Measurements from ENCODE around the gene GYPC.
"Not testable (repeated sequence)": the region's sequence is repeated elsewhere in the genome, so short reads cannot be mapped to it uniquely, and the experiment has no call there.

Gene GYPC

DNA sequence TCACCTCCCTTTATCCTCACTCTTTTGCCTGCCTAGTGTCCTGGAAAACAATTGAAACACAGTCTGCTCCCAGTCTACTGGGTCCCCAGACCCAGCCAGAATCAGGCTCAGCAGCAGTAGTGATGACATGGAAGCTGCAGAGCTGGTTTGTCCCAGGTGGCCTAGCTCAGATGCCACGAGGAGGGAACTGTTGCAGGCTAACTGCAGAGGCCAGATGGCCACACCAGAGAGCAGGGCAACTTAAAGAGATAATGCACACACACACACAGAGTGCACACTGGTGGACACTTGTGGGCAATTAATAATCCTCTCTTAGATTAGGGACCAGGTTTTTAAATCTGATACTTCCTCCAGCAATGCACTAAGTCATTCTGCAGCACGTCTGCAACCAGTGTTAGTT is 42.4 kb downstream of the GYPC start:
- in situ Hi-C loops (cut with MboI; ENCODE audit: low sequenced_read_pairs) = no loop called here

DNA sequence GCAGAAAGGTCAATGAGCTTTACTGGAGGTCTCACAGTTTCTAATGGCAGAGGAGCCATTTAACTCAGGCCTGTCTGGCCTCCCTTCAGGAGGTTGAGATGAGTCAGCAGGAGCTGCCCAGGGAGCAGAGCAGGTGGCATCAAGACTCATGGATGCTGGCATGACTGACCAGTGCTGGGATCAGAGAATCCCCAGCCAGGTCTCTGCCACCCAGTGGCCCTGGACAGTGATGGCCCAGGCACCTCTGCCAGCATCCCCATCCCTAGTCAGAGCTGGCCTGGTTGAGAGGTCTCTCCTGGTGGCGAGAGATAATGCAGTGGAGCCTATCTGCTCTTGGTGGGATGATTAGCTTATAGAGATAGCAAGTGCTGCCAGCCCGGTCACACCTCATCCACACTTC is 43.1 kb downstream of the GYPC start:
- in situ Hi-C loops (cut with MboI; ENCODE audit: low sequenced_read_pairs) = no loop called here

DNA sequence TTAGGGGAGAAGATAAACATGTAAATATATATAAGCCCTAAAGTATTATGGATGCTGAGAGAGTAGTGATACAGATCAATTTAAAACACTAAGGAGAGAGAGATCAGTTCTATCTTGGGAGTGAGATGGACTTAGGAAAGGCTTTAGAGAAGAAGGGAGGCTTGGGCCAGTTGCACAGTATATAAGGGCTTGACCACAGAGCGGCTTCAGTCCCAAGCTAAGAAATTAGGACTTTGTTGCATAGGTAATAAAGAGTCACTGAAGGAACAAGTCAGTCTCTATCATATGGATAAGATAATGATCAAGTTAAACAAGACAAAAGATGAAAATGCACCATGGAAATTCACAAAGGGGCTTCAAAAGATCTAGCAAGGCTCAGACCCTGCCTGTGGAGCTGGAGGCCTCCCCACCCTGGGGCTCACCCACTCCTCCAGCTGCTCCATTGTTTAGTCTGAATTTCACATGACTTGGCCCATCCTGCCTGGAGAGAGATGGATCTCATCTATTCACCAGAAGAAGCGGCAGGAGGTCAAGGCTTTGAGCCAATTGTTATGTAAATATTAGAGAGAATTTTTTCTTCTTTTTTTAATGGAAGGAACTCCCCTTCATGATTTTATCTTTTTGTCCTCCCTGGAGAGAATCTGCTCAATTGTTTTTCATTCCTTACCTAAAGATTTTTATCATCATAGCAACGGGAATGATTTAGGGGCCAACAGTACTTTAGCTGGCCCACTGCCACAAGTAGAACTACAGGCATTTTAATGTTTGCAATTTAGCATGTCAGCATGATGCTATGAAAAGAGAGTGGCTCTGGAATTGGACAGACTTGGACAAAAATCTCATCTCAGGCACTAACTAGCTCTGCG is 44.0 kb downstream of the GYPC start:
- in situ Hi-C loops (cut with MboI; ENCODE audit: low sequenced_read_pairs) = no loop called here

DNA sequence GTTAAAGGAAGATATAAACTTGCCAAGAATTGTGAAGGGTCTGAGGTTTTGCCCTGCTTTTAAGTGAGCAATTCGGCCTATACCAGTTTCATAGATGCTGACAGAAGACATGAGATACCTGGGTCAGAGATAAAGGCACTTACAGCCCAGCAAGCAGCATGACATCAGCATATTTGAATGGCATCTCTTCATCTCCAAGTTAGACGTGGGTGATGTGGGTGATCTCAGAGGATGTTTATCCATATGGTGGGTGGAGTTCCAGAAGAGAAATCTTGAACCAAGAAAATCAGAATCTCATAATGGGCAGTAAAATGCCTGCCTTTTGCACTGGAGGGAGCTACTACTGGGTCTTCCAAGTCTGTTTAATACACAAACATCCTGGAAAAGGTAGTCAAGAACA is 44.7 kb downstream of the GYPC start:
- in situ Hi-C loops (cut with MboI; ENCODE audit: low sequenced_read_pairs) = no loop called here

DNA sequence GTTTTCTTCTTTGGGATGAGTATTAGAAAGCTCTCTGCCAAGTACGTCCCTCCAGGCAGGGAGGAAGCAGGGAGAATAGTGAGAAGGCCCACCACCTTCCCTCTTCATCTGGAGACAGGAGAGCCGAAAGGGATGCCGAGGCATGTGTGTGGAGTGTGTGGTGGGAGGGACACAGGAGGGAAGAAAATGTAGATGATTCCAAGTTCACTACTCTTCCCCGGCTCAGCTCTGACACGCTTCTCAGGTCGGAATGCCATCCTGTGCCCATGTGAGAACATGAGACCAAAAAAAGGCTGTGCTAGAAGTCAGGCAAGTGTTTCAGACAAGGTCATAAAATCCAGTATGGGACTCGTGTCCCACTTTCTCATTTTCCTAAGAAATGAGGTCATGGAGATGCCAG is 47.4 kb downstream of the GYPC start:
- in situ Hi-C loops (cut with MboI; ENCODE audit: low sequenced_read_pairs) = no loop called here

DNA sequence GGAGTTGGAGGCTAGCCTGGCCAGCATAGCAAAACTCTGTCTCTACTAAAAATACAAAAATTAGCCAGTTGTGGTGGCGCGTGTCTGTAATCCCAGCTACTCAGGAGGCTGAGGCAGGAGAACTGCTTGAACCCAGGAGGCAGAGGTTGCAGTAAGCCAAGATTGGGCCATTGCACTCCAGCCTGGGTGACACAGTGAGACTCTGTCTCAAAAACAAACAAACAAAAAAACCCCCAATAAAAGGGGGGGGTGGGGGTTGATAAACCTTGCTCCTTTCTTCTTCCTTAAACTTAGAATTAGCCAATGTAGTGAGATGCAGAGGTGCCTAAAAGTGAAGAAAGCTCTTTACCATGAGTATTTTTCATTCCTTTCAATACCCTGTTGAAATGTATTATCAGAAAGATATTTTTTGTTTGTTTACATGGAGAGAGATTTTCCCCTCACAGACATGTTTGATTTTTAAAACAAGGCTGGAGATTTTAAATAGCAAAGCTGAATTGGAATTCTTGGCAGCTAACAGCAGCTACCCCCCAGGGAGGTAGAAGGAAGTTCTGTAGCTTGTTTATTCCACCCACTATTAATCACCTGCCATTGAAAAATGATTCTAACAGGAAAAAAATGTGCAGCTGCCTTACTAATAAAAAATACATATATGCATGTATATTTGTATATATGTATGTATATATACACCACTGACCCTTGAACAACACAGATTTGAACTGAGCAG is 48.6 kb downstream of the GYPC start:
- in situ Hi-C loops (cut with MboI; ENCODE audit: low sequenced_read_pairs) = no loop called here

DNA sequence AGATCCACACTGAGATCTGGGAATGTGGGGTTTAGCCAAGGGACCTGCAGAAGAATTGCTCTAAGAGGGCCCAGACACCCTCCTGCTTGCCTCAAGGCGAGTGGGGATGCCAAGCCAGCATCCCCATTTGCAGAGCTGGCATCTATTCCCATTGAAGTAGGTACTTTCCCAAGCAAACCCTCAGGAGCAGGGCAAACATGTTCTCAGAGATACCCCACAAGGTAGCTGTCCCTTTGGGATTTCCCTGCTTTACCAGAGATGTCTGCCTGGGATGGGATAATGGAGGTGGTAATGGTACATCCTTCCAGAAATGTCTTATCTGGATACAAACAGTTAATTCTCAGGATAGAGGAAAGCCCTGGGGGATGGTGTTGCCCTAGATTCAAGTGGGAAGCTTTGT is 51.2 kb downstream of the GYPC start:
- in situ Hi-C loops (cut with MboI; ENCODE audit: low sequenced_read_pairs) = no loop called here

DNA sequence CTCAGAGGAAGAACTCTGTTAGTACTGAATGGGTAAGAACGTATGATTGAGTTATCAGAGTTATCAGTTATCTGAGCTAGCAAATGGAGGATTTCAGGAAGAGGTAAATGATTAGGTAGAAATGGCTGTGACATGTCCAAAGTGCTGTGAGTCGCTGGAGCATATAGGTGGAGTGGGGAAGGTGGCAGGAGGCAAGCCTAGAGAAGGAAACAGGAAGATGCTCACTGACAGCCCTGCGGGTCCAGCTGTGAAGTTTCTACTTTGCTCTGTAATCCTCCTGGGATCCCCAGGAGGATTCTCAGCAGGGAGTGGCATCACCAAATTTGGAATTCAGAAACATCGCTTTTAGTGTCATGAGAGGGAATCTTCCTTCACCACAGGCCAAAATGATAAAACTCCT is 52.0 kb downstream of the GYPC start:
- in situ Hi-C loops (cut with MboI; ENCODE audit: low sequenced_read_pairs) = no loop called here

DNA sequence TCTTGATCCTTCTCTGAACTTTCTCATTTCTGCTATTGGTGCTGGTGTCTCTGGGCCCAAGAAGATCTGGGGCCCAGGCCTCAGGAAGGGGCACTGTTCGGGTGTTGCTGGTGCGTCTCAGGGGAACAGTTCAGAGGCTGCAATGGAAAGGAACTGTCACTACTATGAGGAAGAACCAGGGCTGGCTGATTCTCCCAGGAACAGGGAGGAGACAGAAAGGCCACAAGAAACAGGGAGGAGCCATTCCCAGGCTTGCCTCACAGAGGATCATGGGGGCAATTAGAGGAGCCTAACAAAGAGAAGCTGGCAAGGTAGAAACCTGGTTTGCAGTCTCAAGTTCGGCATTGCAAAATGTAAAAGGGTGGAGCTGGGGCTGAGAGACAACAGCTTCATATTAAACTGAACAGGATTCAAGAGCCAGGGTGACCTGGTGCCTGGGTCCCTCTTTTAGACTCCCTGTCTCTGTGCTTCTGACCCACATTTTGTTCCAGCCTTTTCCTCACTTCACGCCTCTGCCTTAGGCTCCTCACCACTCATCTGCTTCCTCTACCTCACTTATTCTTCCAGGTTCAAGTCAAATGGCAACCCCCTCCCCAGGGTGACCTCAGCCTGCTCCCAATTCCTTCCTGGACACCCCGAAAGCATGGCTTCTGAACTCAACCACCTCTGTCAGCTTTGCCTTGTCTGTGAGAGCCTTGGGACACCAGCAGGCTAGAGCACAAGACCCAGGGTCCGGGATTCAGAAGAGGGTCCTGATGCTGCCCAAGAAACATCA is 58.4 kb downstream of the GYPC start:
- in situ Hi-C loops (cut with MboI; ENCODE audit: low sequenced_read_pairs) = no loop called here

DNA sequence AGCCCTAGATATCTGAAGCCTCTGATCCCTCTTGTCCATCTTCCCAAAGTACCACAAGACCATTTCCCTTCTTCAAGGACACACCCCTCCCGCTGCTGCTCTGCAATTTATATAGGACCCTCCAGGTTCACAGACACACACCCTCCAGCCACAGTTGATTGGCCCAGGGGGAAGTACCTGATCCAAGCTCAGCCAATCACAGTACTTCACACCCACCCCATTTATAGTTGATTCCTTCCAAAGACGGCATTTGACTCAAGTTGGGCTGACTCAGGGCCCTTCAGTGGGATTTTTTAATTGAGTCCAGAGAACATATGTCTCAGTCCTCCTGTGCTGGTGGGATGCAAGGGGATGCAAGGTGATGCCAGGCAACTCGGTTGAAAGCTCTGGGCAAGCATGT is 59.2 kb downstream of the GYPC start:
- in situ Hi-C loops (cut with MboI; ENCODE audit: low sequenced_read_pairs) = no loop called here

DNA sequence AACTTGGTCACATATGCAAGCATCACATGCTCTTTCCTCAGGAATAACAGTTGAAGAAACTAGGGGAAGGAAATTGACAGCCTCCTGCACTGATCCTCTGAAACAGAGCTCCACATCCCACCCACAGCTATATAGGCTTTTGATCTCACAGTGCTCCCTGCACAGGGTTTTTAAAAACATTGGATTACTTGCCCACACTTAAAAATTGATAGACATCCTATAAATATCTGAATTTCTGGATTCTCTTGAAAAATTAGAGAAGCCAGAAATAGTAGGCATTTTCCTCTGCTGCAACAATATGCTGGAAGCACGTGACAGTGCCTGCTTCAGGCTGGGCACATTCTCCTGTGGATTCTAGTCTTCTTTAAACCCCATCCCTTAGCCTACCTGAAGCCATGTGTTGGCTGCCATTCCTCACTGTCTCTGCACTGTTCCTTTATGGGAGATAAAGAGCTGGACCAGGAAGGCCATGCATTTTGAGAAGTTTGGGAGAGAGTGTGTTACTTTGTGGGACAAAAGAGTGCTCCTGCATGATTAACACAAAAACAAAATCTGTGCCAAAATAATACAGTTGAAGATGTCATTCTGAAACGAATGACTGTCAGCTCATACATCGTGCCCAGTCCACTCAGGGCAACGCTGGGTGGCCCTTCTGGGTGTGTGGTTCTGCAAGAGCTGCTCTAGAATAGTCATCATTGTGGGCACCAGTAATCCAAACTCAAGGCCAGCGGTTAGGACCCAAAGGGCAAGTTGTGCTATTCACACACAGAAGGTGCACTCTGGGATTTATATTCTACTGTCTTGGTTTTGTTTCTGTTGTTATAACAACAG is 59.8 kb downstream of the GYPC start:
- in situ Hi-C loops (cut with MboI; ENCODE audit: low sequenced_read_pairs) = no loop called here

DNA sequence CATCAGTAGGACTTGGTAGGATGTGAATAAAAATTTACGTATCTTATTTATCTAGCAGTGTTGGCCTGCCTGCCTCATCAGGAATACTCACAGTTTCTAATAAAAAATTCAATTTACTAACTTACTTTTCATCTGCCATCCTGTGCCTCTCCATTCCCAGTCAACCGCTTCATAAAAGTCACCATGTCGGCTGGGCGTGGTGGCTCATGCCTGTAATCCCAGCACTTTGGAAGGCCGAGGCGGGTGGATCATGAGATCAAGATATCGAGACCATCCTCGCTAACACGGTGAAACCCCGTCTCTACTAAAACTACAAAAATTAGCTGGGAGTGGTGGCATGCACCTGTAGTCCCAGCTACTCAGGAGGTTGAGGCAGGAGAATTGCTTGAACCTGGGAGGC is 61.3 kb downstream of the GYPC start:
- in situ Hi-C loops (cut with MboI; ENCODE audit: low sequenced_read_pairs) = not testable (repeated sequence)

DNA sequence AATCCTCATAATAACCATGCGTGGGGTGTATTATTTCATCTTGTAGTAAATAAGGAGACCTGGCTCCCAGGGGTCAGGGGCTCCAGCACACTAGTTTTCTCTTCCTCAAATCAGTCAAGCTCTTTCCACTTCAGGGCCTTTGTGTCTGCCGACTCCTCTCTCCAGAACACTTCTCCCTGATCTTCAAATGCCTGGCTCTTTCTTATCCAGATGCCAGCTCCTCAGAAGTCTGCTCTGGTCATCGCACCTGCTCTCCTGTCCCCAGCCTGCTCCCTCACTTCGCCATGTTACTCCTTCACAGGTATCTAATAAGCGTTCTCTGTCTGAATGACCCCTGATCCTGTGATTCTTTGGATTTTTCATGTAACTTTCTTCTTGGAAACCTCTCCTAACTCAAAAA is 62.0 kb downstream of the GYPC start:
- in situ Hi-C loops (cut with MboI; ENCODE audit: low sequenced_read_pairs) = no loop called here

DNA sequence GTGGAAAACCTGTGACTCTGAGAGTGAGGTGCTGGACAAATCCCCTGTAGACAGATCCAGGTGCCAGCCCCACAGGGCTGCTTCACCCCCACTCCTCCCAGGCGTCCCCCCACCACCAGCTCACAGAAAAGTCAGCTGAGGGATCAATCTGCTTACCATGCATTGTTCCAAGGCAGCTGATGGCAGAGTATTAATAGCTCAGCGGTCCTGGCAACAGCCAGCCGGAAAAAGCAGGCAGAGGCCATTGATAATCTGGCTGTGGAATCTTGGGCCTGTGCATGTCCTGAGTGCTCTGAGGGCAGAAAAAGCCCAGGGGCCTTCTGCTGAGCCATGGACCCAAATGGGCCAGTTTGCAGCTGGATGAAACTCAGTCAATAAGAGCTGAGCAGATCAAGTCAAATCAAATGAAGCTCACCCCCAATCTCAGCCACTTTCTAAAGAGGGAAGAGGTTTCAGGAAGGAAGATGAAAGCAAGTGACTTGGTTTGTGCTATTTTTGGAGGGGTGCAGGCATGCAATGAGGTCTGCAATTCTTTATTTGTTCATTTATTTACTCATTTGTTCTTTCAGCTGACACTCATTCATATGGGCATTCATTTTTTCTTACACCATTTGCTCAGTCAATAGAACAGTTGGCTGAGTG is 63.4 kb downstream of the GYPC start:
- in situ Hi-C loops (cut with MboI; ENCODE audit: low sequenced_read_pairs) = no loop called here

DNA sequence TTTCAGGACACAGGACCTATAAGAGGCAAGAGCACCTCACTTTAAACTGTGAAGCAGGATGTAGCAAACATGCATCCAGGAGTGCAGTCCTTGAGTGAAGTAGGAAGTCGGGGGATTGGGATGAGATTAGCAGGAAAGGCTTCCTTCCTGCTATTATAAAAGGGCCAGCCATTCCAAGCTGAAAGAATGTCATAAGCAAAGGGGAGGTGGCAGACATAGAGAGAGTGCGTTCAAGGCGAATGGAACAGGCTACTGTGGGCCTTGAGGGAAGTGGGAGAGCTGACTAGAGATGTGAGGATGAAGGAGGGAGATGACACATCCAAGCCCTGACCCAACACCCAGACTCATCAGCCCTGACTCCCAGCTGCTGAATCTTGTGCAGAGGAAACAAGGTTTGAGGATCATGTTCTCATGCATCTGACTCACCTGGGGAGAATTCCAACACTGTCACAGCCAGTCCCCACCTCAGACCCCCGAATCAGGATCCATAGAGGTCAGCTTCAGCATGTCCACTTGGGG is 63.9 kb downstream of the GYPC start:
- in situ Hi-C loops (cut with MboI; ENCODE audit: low sequenced_read_pairs) = no loop called here

DNA sequence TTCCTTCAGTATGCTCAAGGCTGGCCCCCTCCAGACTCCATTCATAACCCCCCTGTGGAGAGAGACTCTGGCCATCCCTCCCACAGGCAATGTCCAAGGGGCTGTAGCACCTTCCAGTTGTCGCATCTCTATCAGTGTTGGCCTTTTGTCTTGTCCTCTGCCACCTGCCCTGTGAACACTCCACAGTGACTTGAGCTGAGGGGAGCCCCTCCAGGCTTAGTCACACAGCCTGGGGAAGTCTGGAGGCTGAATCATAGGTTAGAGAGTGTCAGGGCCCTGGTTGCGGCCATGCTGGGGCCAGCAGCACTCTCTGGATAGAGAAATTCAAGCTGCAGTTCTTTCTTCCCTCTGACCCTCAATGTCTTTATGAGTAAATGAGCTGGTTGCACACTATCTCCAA is 64.7 kb downstream of the GYPC start:
- in situ Hi-C loops (cut with MboI; ENCODE audit: low sequenced_read_pairs) = no loop called here

DNA sequence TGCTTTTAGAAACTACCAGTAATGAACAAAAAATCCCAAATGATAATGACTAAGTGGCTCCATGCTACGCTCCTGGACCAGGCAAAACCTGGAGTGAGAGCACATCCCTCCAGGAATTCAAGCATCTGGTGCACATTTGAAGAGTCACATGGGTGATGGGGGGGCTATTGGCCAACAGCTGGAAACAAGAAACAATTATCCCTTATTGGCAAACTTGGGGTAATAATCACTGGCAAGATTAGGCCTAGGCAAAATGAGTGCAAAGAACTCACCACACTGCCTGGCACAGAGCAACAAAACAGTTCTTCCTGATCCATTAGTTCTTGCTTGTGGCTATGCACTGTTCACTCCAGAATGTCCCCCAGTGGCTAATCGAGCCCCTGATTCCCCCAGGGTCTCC is 66.1 kb downstream of the GYPC start:
- in situ Hi-C loops (cut with MboI; ENCODE audit: low sequenced_read_pairs) = no loop called here

DNA sequence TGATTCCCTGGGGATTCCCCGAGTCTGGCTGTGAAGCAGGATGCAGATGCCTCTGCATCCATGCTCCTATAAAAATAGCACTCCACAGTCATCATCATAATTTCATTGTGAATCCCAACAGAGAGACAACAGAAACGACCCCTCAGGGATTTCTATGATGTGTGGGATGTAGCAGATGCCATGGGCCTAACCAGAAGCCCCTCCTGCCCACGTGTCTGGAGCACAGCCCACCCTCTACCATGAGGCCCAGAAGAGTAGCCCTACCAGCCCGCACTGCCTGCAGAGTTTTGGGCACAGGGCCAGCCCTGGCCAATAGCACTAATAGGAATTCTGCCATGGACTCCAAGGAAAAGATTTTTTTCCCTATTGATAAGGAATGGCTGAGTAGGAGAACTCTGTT is 66.6 kb downstream of the GYPC start:
- in situ Hi-C loops (cut with MboI; ENCODE audit: low sequenced_read_pairs) = no loop called here

DNA sequence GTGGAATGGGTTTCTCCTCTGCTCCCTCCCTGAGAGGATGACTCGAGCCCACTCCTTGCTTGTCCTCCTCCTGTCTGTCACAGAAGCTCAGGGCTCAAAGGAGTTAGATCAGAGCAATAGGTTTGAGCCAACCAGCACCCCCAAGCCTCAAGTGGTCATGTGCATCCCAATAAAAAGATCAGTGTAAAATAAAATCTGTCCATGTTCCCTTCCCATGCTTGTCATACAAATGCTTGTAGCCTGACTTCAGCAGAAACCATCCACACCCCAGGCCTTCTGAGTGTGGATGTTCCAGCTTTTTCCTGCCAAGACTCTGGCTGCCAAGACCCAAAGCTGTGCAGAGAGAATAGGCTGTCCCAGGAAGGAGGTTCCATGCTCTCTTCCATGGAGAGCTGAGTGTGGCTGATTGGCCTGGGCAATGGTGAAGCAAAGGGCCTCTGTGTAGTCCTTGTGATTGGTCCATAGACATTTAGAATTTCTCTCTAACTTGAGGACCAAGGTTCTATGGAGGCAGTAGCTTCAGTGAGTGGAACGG is 67.4 kb downstream of the GYPC start:
- in situ Hi-C loops (cut with MboI; ENCODE audit: low sequenced_read_pairs) = no loop called here

DNA sequence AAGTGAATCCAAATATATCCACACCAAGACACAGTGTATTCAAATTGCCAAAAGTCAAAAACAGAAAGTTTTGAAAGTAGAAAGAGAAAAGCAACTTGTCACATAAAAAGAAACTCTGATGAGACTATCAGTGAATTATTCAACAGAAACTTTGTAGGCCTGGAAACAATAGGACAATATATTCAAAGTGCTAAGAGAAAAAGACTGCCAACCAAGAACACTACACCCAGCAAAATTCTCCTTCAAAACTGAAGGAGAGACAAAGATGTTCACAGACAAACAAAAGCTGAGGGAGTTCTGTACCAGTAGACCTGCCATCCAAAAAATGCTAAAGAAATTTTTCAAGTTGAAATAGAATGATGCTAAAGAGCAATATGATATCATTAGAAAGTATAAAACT is 69.6 kb downstream of the GYPC start:
- in situ Hi-C loops (cut with MboI; ENCODE audit: low sequenced_read_pairs) = no loop called here

All from HL-60/S4 (cell line).